Measurements from ENCODE around the gene PDE10A. TPM values are rescaled to one million over a fixed set of nuclear protein-coding genes. Genes with fewer than 3 reads are reported as not detected.
A peak's percentile ranks its signal among the peaks of the same experiment; 100 is the strongest.
"Not testable (repeated sequence)": the region's sequence is repeated elsewhere in the genome, so short reads cannot be mapped to it uniquely, and the experiment has no call there.

Gene PDE10A
- polyA plus RNA-seq, 3 donors = 0.41 to 41.9 (median 6.8) TPM

DNA sequence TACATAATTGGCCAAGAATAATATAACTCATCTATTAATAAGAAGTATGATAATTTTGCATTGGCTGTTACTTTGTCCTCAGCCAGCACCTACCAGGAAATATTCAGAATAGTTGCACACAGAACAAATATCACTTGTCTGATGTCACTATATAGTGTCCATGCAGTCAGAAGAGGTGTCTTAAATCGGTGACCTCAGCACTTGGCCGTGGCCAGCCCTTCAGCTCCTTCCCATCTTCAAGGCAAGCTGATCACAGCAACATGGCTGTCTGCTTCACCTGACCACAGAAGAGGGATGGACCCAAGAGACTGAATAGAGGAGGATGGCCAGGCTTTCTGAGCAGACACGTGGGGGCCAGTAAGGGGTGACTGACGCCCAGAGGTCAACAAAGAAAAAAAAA lies 22.2 kb downstream of the PDE10A start:
- 65 to 81% (median 75%) methylated on average over 4 of the region's 4 CpGs for WGBS, 3 donors
- H3K27ac ChIP-seq (ENCODE audit: low read depth, low read length) = no peak overlapping the region

DNA sequence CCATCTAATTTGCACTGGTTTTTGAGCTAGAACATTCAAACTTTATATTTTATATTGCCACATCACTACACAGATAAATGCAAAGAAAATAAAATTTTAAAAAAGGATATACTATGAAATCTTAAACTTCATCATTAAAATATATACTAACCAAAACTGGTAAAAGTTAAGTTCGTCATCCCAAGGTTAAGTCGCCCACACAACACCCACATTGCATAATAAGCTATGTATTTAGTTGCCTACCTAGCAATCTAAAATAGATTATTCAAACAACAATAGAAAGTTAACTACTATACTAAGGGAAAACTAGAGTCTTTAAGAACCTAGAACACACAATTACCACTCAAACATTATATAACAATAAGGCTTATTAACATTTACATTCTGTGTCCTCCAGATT lies 24.5 kb downstream of the PDE10A start:
- 88 to 97% (median 97%) methylated on average over 2 of the region's 2 CpGs for WGBS, 3 donors
- no peak overlapping the region for H3K27ac ChIP-seq (ENCODE audit: low read depth, low read length)

DNA sequence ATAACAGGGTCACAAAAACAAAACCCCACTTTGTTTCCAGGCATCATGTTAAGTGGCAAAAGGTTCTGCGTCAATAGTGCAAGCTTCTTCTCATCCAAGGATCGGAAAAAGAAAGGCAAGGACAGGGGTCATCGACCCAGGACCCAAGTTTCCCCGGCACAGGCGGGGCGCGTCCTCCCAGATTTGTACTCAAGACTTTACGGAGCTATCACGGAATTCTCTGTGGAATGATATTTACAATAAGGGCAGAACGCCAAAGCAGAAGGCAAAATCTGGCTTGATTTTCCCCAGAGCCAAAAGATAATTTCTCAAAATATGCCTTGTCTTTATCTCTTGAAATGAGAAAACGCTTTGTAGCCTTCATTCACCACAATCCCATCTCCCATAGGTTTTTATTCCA lies 25.5 kb downstream of the PDE10A start:
- no peak overlapping the region for H3K27ac ChIP-seq (ENCODE audit: low read depth, low read length)
- 56 to 67% (median 58%) methylated on average over 11 of the region's 11 CpGs for WGBS, 3 donors

DNA sequence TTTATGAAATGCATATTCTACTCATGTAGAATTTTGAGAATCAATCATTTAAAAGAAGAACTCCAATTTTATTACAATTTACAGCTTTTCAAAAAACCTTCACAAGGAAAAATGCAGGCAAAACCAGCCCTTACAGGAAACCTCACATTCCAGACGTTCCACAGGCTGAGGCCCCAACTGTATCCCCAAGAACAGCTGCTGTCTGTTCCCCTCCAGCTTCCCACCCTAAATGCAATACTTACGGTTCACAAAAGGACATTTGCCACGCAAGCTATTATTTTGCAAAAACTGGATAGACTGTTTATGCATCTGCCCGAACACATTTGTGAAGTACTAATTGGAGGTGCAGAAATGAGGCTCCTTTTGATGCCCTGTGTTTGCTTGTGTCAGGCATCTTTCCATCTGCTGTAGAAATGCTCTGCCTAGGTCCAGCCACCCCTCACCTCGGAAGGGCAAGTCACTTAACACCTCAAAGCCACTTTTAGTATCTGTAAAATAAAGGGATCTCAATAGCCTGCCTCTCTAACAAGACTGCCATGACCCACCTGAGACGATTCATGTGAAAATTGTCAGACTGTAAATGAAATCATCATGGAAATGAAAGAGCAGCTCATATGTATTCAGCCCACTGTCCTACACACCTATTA lies 26.5 kb downstream of the PDE10A start:
- H3K27ac ChIP-seq (ENCODE audit: low read depth, low read length) = no peak overlapping the region
- 58 to 71% (median 70%) methylated on average over 6 of the region's 6 CpGs for WGBS, 3 donors

DNA sequence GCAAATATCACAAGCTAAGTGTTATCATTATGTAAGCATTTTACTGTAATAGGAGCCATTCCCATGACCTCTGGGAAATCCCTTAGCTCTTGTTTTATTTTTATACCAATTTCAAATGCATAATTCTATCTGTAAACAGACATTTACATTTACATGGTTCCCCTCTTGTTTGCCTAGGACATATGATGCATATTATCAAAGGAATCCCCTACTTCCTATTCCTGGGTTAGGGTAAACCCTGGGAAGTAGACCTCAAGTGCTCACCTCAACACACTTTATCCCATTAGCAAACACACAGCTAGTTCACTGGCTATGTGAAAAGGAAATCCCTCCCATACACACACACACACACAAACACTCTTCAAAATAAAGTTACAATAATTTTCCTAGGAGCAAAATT lies 27.1 kb downstream of the PDE10A start:
- H3K27ac ChIP-seq (ENCODE audit: low read depth, low read length) = no peak overlapping the region

DNA sequence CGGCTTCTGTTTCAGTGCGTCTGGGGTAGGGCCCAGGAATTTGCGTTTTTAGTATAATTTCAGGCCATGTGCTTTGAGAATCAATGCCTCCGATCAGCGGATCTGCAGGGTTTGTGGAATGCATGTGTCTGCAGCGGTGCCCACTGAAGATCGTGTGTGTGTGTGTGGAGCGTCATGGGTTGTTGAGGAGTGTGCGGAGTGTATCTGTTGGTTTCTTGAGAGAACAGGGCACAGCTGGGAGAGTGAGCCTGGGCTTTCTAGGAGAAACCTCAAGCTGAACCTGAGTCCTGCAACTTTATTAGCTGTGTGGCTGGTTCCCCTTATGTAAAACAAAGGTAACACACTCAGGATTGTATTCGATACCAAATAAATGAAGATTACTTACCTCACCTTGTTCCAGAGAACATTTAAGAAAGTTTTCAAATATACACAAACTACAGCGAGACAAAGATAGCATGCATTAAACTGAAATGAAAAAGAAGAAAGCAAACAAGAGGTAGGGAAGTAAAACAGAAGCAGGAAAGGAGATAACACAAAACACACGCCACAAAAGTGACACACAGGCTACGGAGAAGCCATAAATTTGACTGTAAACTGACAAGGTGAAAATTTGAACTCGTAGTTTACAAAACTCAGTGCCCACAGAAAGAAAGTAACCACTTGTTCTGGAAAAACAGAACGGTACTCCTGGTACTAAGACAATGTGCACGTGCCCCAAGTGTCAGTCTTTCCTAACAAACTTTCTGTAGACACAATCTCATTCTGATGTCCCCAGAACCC lies 28.8 kb downstream of the PDE10A start:
- WGBS, 3 donors = 54 to 67% (median 64%) methylated on average over 16 of the region's 16 CpGs

DNA sequence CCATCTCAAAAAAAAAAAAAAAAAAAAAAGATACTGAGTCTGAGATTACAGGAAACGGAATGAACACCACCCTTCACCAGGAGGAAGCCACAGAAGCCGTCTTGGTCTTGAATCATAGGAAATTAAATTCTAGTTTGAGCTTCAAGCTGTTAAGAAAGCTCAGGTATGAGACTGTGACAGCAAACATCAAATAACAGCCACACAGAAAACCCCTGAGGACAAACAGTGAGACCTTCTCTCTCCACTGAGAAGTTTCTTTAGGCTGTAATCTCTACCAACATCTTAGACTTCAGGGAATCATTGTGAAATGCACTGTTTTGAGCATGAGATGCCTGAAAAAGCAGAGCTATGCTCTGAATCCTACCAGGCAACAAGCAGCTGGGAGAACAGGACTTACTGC lies 30.8 kb downstream of the PDE10A start:
- WGBS, 3 donors = 37 to 55% (median 50%) methylated on average over 2 of the region's 2 CpGs
- H3K27ac ChIP-seq (ENCODE audit: low read depth, low read length) = no peak overlapping the region

More for the DNA sequence above, 28.8 kb downstream of the PDE10A start:
- no peak overlapping the region for H3K27ac ChIP-seq (ENCODE audit: low read depth, low read length)

DNA sequence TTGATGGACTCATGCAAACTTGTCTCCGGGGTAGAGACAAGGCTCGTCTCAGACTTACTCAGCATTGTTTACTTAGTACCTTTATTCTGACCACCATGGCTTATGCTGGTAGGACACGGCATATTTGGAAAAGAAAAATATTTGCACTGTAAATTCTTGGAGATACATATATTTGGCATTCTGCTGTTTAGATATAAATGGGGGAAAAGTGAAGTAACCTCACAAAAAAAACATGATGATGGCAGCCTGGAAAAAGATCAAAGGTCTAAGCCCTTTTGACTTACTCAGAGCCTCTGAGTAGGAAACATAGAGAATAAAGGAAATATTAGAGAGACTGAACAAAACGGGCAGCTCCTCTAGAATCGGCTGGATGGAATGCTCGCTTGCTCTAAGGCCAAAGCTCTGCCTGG lies 32.5 kb downstream of the PDE10A start:
- WGBS, 3 donors = 53 to 82% (median 75%) methylated on average over 6 of the region's 6 CpGs
- H3K27ac ChIP-seq (ENCODE audit: low read depth, low read length) = no peak overlapping the region

DNA sequence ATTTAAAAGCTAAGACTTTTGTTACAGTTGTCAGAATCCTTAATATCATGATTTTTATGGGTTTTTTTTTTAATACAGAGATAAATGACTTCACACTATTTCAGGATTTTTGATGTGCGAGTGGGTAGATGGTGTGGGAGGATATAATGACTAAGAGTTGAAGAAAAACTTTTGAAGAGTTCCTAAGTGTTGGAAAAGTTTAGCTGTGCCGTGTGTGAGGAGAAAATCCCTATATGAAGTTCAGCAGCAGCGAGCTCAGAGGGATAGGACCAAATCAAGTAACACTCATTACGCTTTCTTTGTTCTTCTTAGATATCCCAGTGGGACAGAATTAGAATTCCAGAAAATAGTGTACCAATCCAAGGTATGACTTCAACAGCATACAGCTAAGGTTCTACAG lies 34.1 kb downstream of the PDE10A start:
- 81 to 89% (median 89%) methylated on average over 4 of the region's 4 CpGs for WGBS, 3 donors
- H3K27ac ChIP-seq (ENCODE audit: low read depth, low read length) = no peak overlapping the region

DNA sequence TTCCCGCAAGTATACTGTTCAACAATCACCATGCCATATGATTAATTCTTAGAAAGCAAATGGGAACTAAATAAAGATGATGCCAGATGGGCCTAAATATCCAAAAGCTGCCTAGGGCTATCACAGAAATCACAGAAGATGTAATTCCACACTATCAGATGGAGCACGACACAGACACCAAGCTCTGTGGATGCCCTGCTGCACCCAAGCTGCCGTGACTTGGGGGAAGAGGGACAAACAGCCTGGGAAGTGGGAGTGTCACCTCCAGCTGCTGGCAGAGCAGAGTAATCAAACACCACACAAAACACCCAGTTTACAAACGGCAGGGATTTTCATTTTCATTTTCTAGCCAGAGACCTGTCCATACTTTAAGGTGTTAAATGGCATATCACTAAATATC lies 35.7 kb downstream of the PDE10A start:
- WGBS, 3 donors = 63 to 90% (median 90%) methylated on average over 4 of the region's 4 CpGs
- H3K27ac ChIP-seq (ENCODE audit: low read depth, low read length) = no peak overlapping the region

DNA sequence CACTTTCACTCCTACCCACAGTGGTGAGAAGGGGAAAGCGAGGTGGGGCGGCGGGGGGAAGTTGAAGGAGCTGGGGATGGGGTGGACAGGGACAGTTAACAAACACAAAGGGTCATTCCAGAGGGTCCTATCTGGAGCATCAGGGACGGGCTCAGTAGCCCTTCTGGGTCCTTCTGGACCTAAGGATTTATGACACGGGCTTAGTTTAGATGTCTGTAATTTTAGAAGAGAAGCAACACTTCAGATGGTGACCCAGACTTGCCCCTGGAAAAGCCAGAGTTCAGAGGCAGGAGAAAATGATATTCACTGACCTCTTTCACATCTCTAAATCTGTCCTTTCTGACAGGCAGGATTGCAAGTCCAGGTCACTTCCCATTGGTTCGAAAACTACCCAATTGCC lies 36.3 kb downstream of the PDE10A start:
- H3K27ac ChIP-seq (ENCODE audit: low read depth, low read length) = no peak overlapping the region
- 65 to 75% (median 68%) methylated on average over 6 of the region's 6 CpGs for WGBS, 3 donors

DNA sequence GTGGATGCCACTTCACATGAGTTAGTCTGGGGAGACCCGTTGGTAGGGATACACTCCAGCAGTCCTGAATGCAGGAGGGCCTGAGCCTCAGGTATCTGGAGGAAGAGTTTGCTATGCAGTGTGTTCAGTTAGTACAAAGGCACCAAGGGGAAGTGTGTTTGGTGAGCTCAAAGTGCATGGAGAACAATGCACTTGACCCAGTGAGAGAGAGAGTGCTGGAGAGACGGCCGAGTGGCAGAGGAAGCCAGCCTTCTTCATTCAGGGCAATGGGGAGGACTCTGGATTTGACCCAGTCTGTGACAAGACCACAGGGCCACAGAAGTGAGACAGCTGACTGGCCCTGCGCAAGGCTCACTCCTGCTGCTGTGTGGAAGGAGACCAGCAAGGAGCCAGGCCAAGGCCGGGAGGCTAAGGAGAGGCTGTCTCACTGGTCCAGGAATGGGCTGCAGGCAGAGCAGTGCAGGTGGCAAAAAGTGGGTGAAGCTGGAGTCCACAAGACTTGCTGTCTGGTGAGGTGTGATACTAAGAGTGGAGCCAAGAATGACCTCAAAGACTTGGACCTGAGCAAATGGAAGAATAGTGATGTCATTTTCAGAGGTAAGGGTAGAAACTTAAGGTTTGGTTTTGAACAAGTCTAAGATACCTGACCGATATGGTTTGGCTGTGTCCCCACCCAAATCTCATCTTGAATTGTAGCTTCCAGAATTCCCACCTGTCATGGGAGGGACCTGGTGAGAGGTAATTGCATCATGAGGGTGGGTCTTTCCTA lies 38.0 kb downstream of the PDE10A start:
- no peak overlapping the region for H3K27ac ChIP-seq (ENCODE audit: low read depth, low read length)
- 82 to 92% (median 90%) methylated on average over 6 of the region's 6 CpGs for WGBS, 3 donors

DNA sequence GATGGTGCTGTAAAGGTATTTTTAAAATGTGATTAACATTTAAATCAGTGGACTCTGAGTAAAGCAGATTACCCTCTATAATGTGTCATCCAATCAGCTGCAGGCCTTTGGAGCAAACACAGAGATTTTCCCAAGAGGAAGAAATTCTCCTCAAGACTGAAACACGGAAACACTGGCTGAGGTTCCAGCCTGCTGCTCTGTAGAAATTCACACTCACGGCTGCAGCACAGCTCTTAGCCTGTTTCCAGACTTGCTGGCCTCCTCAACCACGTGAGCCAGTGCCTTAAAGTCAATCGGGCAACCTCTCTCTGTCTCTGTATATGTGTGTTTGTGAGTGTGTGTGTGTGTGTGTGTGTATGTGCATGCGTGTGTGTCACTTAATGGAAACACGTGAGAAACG lies 41.1 kb downstream of the PDE10A start:
- H3K27ac ChIP-seq (ENCODE audit: low read depth, low read length) = no peak overlapping the region
- 73 to 83% (median 78%) methylated on average over 7 of the region's 7 CpGs for WGBS, 3 donors

DNA sequence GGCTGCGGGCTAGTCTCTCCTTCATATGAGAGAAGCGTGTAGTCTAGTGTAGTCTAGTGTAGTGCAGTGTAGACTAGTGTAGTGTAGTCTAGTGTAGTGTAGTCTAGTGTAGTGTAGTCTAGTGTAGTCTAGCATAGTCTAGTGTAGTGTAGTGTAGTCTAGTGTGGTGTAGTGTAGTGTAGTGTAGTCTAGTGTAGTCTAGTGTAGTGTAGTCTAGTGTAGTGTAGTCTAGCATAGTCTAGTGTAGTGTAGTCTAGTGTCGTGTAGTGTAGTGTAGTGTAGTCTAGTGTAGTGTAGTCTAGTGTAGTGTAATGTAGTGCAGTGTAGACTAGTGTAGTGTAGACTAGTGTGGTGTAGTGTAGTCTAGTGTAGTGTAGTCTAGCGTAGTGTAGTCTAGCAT lies 44.1 kb downstream of the PDE10A start:
- H3K27ac ChIP-seq (ENCODE audit: low read depth, low read length) = not testable (repeated sequence)
- 97 to 100% (median 99%) methylated on average over 4 of the region's 4 CpGs for WGBS, 3 donors

DNA sequence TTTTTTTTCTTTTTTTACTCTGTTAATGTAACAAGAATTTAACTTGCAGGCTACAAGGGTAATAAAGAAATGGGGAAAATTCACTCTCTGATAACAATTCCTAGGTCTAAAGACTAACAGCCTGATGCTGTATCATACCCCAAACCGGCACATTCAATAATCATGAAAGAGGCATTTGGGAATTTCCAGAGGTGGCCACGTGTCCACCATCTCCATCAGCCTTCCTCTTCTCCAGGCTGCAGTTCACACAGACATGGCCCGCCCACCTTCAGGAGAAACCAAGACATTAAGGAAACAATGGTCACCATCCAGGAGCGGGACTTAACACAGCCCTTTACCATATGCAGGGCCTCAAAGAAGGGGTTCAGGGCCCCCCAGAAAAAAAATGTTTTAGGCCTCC lies 44.8 kb downstream of the PDE10A start:
- WGBS, 3 donors = 87 to 92% (median 88%) methylated on average over 4 of the region's 4 CpGs
- H3K27ac ChIP-seq (ENCODE audit: low read depth, low read length) = no peak overlapping the region

DNA sequence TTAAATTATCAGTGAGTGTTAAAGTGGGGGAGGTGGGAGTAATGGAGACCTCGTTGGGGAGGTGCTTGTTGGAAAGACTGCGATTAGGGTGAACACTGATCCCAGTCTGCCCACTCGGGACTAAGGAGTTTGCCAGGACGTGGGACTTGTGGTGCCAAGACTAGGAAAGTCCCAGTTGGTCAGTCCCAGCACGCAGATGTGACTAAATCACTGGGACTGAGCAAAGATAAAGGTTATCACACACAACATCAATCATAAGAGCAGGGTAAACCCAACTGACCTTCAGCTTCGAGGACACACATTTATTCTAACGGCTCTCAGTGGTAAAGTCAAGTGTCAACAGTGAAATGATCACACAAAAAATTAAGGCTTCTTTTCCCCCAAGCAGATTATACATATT lies 45.5 kb downstream of the PDE10A start:
- no peak overlapping the region for H3K27ac ChIP-seq (ENCODE audit: low read depth, low read length)

DNA sequence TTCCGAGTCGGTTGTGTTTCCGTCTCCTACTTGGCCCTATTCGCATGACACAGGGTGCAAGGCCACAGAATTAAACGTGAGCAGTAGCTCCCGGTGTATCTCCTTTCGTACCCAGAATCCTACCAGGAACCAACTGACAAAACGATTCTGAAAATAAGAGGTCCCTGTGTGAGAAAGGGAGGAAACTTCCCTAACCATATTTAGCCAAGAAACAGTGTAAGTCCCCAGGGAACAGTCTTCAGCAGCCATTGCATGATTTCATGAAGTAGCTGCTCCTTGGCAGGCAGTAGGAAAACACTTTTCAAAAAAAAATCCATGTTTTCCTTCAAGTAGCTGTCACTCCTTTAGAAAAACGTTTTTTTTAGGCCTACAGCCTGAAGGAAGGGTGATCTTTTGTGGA lies 46.9 kb downstream of the PDE10A start:
- WGBS, 3 donors = 24 to 54% (median 28%) methylated on average over 9 of the region's 9 CpGs
- H3K27ac ChIP-seq (ENCODE audit: low read depth, low read length) = no peak overlapping the region

More for the DNA sequence above, 45.5 kb downstream of the PDE10A start:
- 48 to 81% (median 78%) methylated on average over 7 of the region's 7 CpGs for WGBS, 3 donors

DNA sequence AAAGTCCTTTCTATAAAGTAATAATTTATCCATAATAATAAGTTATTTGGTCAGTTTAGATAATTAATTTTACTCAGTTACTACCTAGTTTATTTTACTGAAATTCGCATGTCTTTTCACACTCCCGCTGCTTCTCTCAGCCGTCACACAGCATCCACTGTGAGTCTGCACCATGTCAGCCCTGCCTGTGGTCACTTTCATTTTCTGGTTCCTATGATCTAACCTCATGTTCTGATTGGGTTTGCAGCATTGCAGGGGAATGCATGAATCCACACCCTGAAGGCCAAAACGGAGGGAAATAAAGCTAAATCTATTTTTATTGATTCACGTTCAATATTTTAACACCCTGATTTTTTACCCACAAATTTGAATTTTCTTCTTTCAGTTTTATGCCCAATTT lies 47.4 kb downstream of the PDE10A start:
- 34 to 65% (median 45%) methylated on average over 5 of the region's 5 CpGs for WGBS, 3 donors

DNA sequence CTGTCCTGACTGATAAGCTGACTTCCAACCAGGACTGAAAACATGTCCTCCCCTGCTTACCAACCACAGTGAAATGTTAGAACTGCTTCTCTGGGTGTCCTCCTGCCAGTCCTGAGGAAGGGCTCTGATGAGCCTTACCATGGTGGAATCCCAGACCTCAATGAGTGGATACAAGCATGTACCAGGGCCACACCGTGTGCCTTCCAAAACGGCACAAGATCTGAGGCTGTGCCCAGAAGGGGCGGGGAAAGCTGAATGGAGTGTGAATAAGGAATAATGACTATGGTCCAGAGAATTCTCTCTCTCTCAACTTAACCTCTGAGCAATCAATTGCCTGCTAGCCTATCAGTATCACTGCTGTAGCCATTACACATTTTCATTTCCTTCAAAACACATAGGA lies 51.7 kb downstream of the PDE10A start:
- no peak overlapping the region for H3K27ac ChIP-seq (ENCODE audit: low read depth, low read length)
- WGBS, 3 donors = 67 to 78% (median 77%) methylated on average over 3 of the region's 3 CpGs

More for the DNA sequence above, 47.4 kb downstream of the PDE10A start:
- peak overlapping the region; percentile 2 for H3K27ac ChIP-seq (ENCODE audit: low read depth, low read length)

All from adipose tissue (tissue), 3 donors.